HG03097 (cell line): ENCODE results near the gene ATP6V1E1.
"Not testable (repeated sequence)": the region's sequence is repeated elsewhere in the genome, so short reads cannot be mapped to it uniquely, and the experiment has no call there.

Source experiments
- ATAC-seq: cut with Tn5 transposase; IDR thresholded peaks from one replicate; pipeline ENCODE4 v1.9.1; 2021; ENCODE audit not compliant: unreplicated experiment, low FRiP score

Gene ATP6V1E1

GRCh38 chr22:17583151-17583550 lies 45.4 kb downstream of the ATP6V1E1 start:
- no peak for ATAC-seq

GRCh38 chr22:17581631-17582030 lies 46.9 kb downstream of the ATP6V1E1 start:
- no peak for ATAC-seq

GRCh38 chr22:17581056-17581455 lies 47.5 kb downstream of the ATP6V1E1 start:
- ATAC-seq: no peak

GRCh38 chr22:17580441-17581031 lies 48.0 kb downstream of the ATP6V1E1 start:
- no peak for ATAC-seq

GRCh38 chr22:17579535-17579981 lies 49.0 kb downstream of the ATP6V1E1 start:
- no peak for ATAC-seq

- no peak for ATAC-seq
Observed at GRCh38 chr22:17578136-17578754, 50.3 kb downstream of the ATP6V1E1 start.

- ATAC-seq: no peak
Observed at GRCh38 chr22:17576470-17576869, 52.1 kb downstream of the ATP6V1E1 start.

- ATAC-seq: no peak
Observed at GRCh38 chr22:17575681-17576080, 52.9 kb downstream of the ATP6V1E1 start.

- no peak for ATAC-seq
Observed at GRCh38 chr22:17575151-17575550, 53.4 kb downstream of the ATP6V1E1 start.

- no peak for ATAC-seq
Observed at GRCh38 chr22:17570851-17571631, 57.5 kb downstream of the ATP6V1E1 start.

- no peak for ATAC-seq
Observed at GRCh38 chr22:17569971-17570511, 58.5 kb downstream of the ATP6V1E1 start.

- ATAC-seq: no peak
Observed at GRCh38 chr22:17566776-17567175, 61.8 kb downstream of the ATP6V1E1 start.

- ATAC-seq: not testable (repeated sequence)
Observed at GRCh38 chr22:17566016-17566687, 62.4 kb downstream of the ATP6V1E1 start.

GRCh38 chr22:17563936-17564391 lies 64.6 kb downstream of the ATP6V1E1 start:
- ATAC-seq: no peak

- ATAC-seq: no peak
Observed at GRCh38 chr22:17562906-17563870, 65.4 kb downstream of the ATP6V1E1 start, which contains the start of gene SLC25A18. SLC25A18 (plus strand) TSS chr22:17563498; CDS start chr22:17579945, 16,447 bp downstream.

- ATAC-seq: no peak
Observed at GRCh38 chr22:17559188-17559587, 69.4 kb downstream of the ATP6V1E1 start.

GRCh38 chr22:17554814-17555213 lies 73.7 kb downstream of the ATP6V1E1 start:
- ATAC-seq: no peak

GRCh38 chr22:17552737-17553136 lies 75.8 kb downstream of the ATP6V1E1 start:
- no peak for ATAC-seq

GRCh38 chr22:17549655-17550054 lies 78.9 kb downstream of the ATP6V1E1 start:
- no peak for ATAC-seq
